ENCODE measurements around the gene USP13. TPM values are rescaled to one million over a fixed set of nuclear protein-coding genes. Genes with fewer than 3 reads are reported as not detected.

Gene USP13
- total and polyA plus RNA-seq, 2 donors (not counting 1 experiment from before 2014, with no cell fraction given) = 1.9 to 13.2 TPM

- Histone ChIP-seq H3K4me3 (ENCODE audit: control extremely low read depth in 1 of 5, extremely low read depth in 1 of 5, insufficient read depth in 1 of 5, low read depth in 2 of 5, low read length in 4 of 5) (no peak overlapping the region), H2AFZ (ENCODE audit: insufficient read depth, low read depth, low read length, poor library complexity, severe bottlenecking) (no peak overlapping the region), H3K27ac (ENCODE audit: low read length in 2 of 2) (no peak overlapping the region), H3K79me2 (ENCODE audit: control insufficient read depth, insufficient read depth, low read length) (no peaks in the 10 kb centered on the region), H4K20me1 (ENCODE audit: control insufficient read depth, insufficient read depth, low read length, poor library complexity, severe bottlenecking) (no peaks in the 10 kb centered on the region), H3K4me2 (replicated peaks; ENCODE audit: low read depth, low read length, poor library complexity, severe bottlenecking) (no peak overlapping the region), H3K9ac (ENCODE audit: low read length) (no peak overlapping the region), H3K36me3 (replicated peaks in 1 of 2; ENCODE audit: control extremely low read depth in 1 of 2, control insufficient read depth in 1 of 2, extremely low read depth in 1 of 2, insufficient read depth in 2 of 2, low read length in 1 of 2) (no peaks in the 10 kb centered on the region), H3K4me1 (ENCODE audit: control insufficient read depth in 2 of 2, insufficient read depth in 2 of 2, low read length in 2 of 2) (no peaks in the 10 kb centered on the region), H3K27me3 (replicated peaks in 1 of 4; ENCODE audit: control extremely low read depth in 1 of 4, control insufficient read depth in 3 of 4, insufficient read depth in 4 of 4, low read length in 3 of 4) (no peaks in the 10 kb centered on the region), H3K9me3 (ENCODE audit: control extremely low read depth in 1 of 3, control insufficient read depth in 2 of 3, insufficient read depth in 1 of 3, low read length in 2 of 3) (no peaks in the 10 kb centered on the region)
- no peaks in the 10 kb centered on the region for H3K4me1 Mint-ChIP-seq
- ChIA-PET CTCF (no interaction called here), POLR2A (no interaction called here)
- no peaks in the 10 kb centered on the region for H3K27me3 Mint-ChIP-seq
- no peak overlapping the region for H3K4me3 Mint-ChIP-seq
- no peak for DNase-seq
- intact Hi-C loops (cut with micrococcal nuclease) = no loop called here
- WGBS (ENCODE audit: insufficient coverage) = no CpG with 5 or more reads among the region's 1 CpG
- no peak for ATAC-seq (ENCODE audit: low read depth)
- TF ChIP-seq EZH2 (IDR thresholded peaks at IDR 0.05; ENCODE audit: borderline replicate concordance, insufficient read depth, low read depth, low read length, poor library complexity, severe bottlenecking) = no peak
- TF ChIP-seq, protein P1, sequence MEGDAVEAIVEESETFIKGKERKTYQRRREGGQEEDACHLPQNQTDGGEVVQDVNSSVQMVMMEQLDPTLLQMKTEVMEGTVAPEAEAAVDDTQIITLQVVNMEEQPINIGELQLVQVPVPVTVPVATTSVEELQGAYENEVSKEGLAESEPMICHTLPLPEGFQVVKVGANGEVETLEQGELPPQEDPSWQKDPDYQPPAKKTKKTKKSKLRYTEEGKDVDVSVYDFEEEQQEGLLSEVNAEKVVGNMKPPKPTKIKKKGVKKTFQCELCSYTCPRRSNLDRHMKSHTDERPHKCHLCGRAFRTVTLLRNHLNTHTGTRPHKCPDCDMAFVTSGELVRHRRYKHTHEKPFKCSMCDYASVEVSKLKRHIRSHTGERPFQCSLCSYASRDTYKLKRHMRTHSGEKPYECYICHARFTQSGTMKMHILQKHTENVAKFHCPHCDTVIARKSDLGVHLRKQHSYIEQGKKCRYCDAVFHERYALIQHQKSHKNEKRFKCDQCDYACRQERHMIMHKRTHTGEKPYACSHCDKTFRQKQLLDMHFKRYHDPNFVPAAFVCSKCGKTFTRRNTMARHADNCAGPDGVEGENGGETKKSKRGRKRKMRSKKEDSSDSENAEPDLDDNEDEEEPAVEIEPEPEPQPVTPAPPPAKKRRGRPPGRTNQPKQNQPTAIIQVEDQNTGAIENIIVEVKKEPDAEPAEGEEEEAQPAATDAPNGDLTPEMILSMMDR (IDR thresholded peaks at IDR 0.05) = no peak
- no peak overlapping the region for H3K27ac Mint-ChIP-seq
- no peaks in the 10 kb centered on the region for H3K9me3 Mint-ChIP-seq (ENCODE audit: insufficient read depth)
These were observed 144.4 kb downstream of the USP13 start for GRCh38 chr3:179797192-179797591.

DNA sequence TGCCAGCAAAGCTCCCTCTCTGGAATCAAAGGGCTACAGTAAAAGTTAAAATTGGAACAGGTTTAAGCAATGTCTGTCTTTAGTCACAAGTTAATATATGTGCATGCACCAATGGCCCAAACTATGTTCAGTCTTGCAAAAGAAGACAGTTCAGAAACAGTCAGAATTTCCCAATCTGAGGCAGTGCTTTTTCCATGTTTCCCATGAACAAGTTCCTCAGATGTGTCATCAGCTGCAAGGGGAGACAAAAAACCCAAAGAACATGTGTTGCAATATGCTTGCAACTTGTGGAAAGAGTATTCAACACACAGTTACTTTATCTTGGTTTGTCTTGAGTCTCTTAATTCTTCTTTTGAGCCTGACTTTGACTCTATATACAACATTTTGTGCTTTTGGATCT is 148.4 kb downstream of the USP13 start:
- ATAC-seq (ENCODE audit: low read depth) (no peak), DNase-seq (no peak)
- Mint-ChIP-seq H3K9me3 (ENCODE audit: insufficient read depth) (no peaks in the 10 kb centered on the region), H3K4me1 (no peaks in the 10 kb centered on the region), H3K27ac (no peak overlapping the region), H3K4me3 (no peak overlapping the region), H3K27me3 (peaks cover 4% of the 10 kb centered on the region)
- no peak for TF ChIP-seq EZH2 (IDR thresholded peaks at IDR 0.05; ENCODE audit: borderline replicate concordance, insufficient read depth, low read depth, low read length, poor library complexity, severe bottlenecking)
- TF ChIP-seq, protein P1 (IDR thresholded peaks at IDR 0.05) = no peak
- intact Hi-C loops (cut with micrococcal nuclease) = no loop called here
- no peaks in the 10 kb centered on the region for H3K27me3 ChIP-seq (replicated peaks in 1 of 4; ENCODE audit: control extremely low read depth in 1 of 4, control insufficient read depth in 3 of 4, insufficient read depth in 4 of 4, low read length in 3 of 4)
- POLR2A ChIA-PET = no interaction called here
- no peak overlapping the region for H2AFZ ChIP-seq (ENCODE audit: insufficient read depth, low read depth, low read length, poor library complexity, severe bottlenecking)
- H3K9ac ChIP-seq (ENCODE audit: low read length) = no peak overlapping the region
- H3K4me3 ChIP-seq (ENCODE audit: control extremely low read depth in 1 of 5, extremely low read depth in 1 of 5, insufficient read depth in 1 of 5, low read depth in 2 of 5, low read length in 4 of 5) = no peak overlapping the region
- H3K79me2 ChIP-seq (ENCODE audit: control insufficient read depth, insufficient read depth, low read length) = no peaks in the 10 kb centered on the region
- H3K27ac ChIP-seq (ENCODE audit: low read length in 2 of 2) = no peak overlapping the region
- no peaks in the 10 kb centered on the region for H4K20me1 ChIP-seq (ENCODE audit: control insufficient read depth, insufficient read depth, low read length, poor library complexity, severe bottlenecking)
- H3K4me1 ChIP-seq (ENCODE audit: control insufficient read depth in 2 of 2, insufficient read depth in 2 of 2, low read length in 2 of 2) = no peaks in the 10 kb centered on the region
- CTCF ChIA-PET = no interaction called here
- no peaks in the 10 kb centered on the region for H3K36me3 ChIP-seq (replicated peaks in 1 of 2; ENCODE audit: control extremely low read depth in 1 of 2, control insufficient read depth in 1 of 2, extremely low read depth in 1 of 2, insufficient read depth in 2 of 2, low read length in 1 of 2)
- H3K9me3 ChIP-seq (ENCODE audit: control extremely low read depth in 1 of 3, control insufficient read depth in 2 of 3, insufficient read depth in 1 of 3, low read length in 2 of 3) = no peaks in the 10 kb centered on the region
- no peak overlapping the region for H3K4me2 ChIP-seq (replicated peaks; ENCODE audit: low read depth, low read length, poor library complexity, severe bottlenecking)
